B cell (primary cell): ENCODE measurements around the gene SPEN. TPM values are rescaled to one million over a fixed set of nuclear protein-coding genes. Genes with fewer than 3 reads are reported as not detected.

Experiments used
- ATAC-seq: fragments of 200-7000 bp; cut with Tn5 transposase; one replicate; pipeline ENCODE4 v1.10.0; 2021; ENCODE audit warnings: low read depth, mild to moderate bottlenecking, moderate number of reproducible peaks, moderate library complexity
- CTCF ChIA-PET: fragments of 350-600 bp; sonication (Branson Sonifier 250); formaldehyde crosslinking; loops from one replicate; lab custom pipeline; 2021; ENCODE audit warnings: antibody characterized with exemption, inconsistent platforms; lab: Charles Lee
- POLR2A ChIA-PET: fragments of 350-600 bp; sonication (Branson Sonifier 250); formaldehyde crosslinking; loops from one replicate; lab custom pipeline; 2021; ENCODE audit warnings: antibody characterized with exemption; lab: Charles Lee
- DNase-seq: peaks from one replicate; pipeline ENCODE4 v3.0.0; 2013
- H2AFZ ChIP-seq: 2 replicates; pipeline ENCODE4 v1.6.1; 2012; ENCODE audit warnings: mild to moderate bottlenecking, low read depth, low read length; ENCODE audit not compliant: insufficient read depth, poor library complexity, severe bottlenecking
- H3K27ac ChIP-seq, 2 donors: 1 replicate in 1 of 2; 2 replicates in 1 of 2; pipeline ENCODE4 v1.5.1; 2012 to 2013; ENCODE audit warnings: low read length in 2 of 2, mild to moderate bottlenecking in 2 of 2, moderate library complexity in 1 of 2
- H3K27me3 ChIP-seq, 4 experiments: fragments of 200-600 bp in 1 of 4; sonication (generic) in 1 of 4; replicated peaks in 1 of 4; 1 replicate in 2 of 4; 2 replicates in 2 of 4; pipeline versions ENCODE4 v1.6.1 to v1.7.0; 2013 to 2016; ENCODE audit warnings: low read length in 3 of 4, mild to moderate bottlenecking in 2 of 4, mixed read lengths in 1 of 4, moderate library complexity in 1 of 4; ENCODE audit not compliant: insufficient read depth in 4 of 4, control insufficient read depth in 3 of 4; ENCODE audit errors: control extremely low read depth in 1 of 4
- H3K36me3 ChIP-seq, 2 experiments: replicated peaks in 1 of 2; 1 replicate in 1 of 2; 2 replicates in 1 of 2; pipeline versions ENCODE4 v1.6.1 to v1.7.1; 2013; ENCODE audit warnings: low read length in 1 of 2; ENCODE audit not compliant: insufficient read depth in 2 of 2, control insufficient read depth in 1 of 2; ENCODE audit errors: control extremely low read depth in 1 of 2, extremely low read depth in 1 of 2
- H3K4me1 ChIP-seq, 2 donors: fragments of 200-600 bp in 1 of 2; sonication (generic) in 1 of 2; 1 replicate in 1 of 2; 2 replicates in 1 of 2; pipeline versions ENCODE4 v1.5.1 to v1.6.1; 2013 to 2017; ENCODE audit warnings: low read length in 2 of 2; ENCODE audit not compliant: control insufficient read depth in 2 of 2, insufficient read depth in 2 of 2
- H3K4me2 ChIP-seq: replicated peaks from 2 replicates; pipeline ENCODE3; 2012; ENCODE audit warnings: mild to moderate bottlenecking, low read depth, low read length; ENCODE audit not compliant: poor library complexity, severe bottlenecking
- H3K4me3 ChIP-seq, 5 experiments: fragments of 200-600 bp in 1 of 5; sonication (generic) in 1 of 5; 1 replicate in 3 of 5; 2 replicates in 2 of 5; pipeline versions ENCODE4 v1.5.1 to v1.7.0; 2011 to 2016; ENCODE audit warnings: low read length in 4 of 5, mild to moderate bottlenecking in 4 of 5, low read depth in 2 of 5, control low read depth in 1 of 5, moderate library complexity in 1 of 5; ENCODE audit not compliant: insufficient read depth in 1 of 5; ENCODE audit errors: control extremely low read depth in 1 of 5, extremely low read depth in 1 of 5
- H3K79me2 ChIP-seq: fragments of 200-600 bp; sonication (generic); one replicate; pipeline ENCODE4 v1.6.0; 2016; ENCODE audit warnings: low read length; ENCODE audit not compliant: control insufficient read depth, insufficient read depth
- H3K9ac ChIP-seq: fragments of 200-600 bp; sonication (generic); 2 replicates; pipeline ENCODE4 v1.6.1; 2017; ENCODE audit warnings: mild to moderate bottlenecking, low read length, moderate library complexity
- H3K9me3 ChIP-seq, 3 donors: one replicate each; pipeline versions ENCODE4 v1.6.1 to v1.7.1; 2013; ENCODE audit warnings: low read length in 2 of 3; ENCODE audit not compliant: control insufficient read depth in 2 of 3, insufficient read depth in 1 of 3; ENCODE audit errors: control extremely low read depth in 1 of 3
- H4K20me1 ChIP-seq: 2 replicates; pipeline ENCODE4 v1.6.0; 2012; ENCODE audit warnings: mild to moderate bottlenecking, low read length; ENCODE audit not compliant: insufficient read depth, control insufficient read depth, poor library complexity, severe bottlenecking
- H3K27ac Mint-ChIP-seq: one replicate; pipeline ENCODE4 v1.8.0; 2021; ENCODE audit warnings: mixed read lengths
- H3K27me3 Mint-ChIP-seq: one replicate; pipeline ENCODE4 v1.8.0; 2021; ENCODE audit warnings: mixed read lengths
- H3K4me1 Mint-ChIP-seq: one replicate; pipeline ENCODE4 v1.8.0; 2021; ENCODE audit warnings: mixed read lengths
- H3K4me3 Mint-ChIP-seq: one replicate; pipeline ENCODE4 v1.8.0; 2021; ENCODE audit warnings: mixed read lengths
- H3K9me3 Mint-ChIP-seq: one replicate; pipeline ENCODE4 v1.8.0; 2022; ENCODE audit warnings: mixed read lengths; ENCODE audit not compliant: insufficient read depth
- EZH2 ChIP-seq: IDR thresholded peaks from 2 replicates; pipeline ENCODE4 v1.6.1; 2012; ENCODE audit warnings: borderline replicate concordance, low read depth, mild to moderate bottlenecking, moderate library complexity, low read length; ENCODE audit not compliant: insufficient read depth, poor library complexity, severe bottlenecking
- WGBS: methylation state at CpG from one replicate; pipeline ENCODE4 v1.1.5; 2013; ENCODE audit warnings: missing lambda C conversion rate; ENCODE audit not compliant: insufficient coverage; 5-methylcytosine and 5-hydroxymethylcytosine counted together
- intact Hi-C: fragments of 100-400 bp; cut with micrococcal nuclease; formaldehyde crosslinking; loops from one replicate; pipeline ENCODE4 v1.10.0; 2022
- polyA plus RNA-seq: library from polyadenylated mRNA; depleted of rRNA; stranded (reverse); fragments of >200 nt; gene quantifications from 2 replicates; pipeline ENCODE4 v1.2.3, GENCODE V29; 2012
- total RNA-seq, 2 donors: library from RNA; stranded (reverse); fragments of 120-200 nt in 1 of 2; gene quantifications; 1 replicate in 1 of 2; 2 replicates in 1 of 2; pipeline versions ENCODE4 v1.2.3 to v1.2.4, GENCODE V29; 2013 to 2022
- TF ChIP-seq, protein P1 (sequence below): fragments of 200-600 bp; IDR thresholded peaks from one replicate; pipeline ENCODE4 v1.8.0; 2022; ENCODE audit warnings: antibody characterized with exemption, mild to moderate bottlenecking

The SPEN gene
- total and polyA plus RNA-seq, 2 donors (not counting 1 experiment from before 2014, with no cell fraction given) = 29.1 to 126 TPM

DNA sequence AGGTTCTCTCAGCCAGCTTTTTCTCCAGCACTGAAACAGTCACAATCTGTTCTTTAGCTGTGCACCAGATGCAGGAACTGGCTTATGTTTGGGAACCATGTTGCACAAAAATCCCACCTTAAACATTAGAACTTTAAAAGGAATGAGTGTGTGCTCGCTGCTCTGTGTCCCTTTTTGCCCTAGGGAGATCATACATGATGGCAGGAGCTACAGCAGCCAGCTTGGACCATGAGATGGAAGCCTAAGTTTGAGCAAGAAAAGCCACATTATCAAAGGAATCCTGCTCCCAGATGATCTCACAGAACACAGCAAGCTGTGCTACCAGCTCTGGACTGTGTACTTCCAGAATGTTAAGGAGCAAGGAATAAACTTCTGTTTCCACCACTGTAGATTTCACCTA lies 124.9 kb downstream of the SPEN start:
- no peaks in the 10 kb centered on the region for H3K9me3 Mint-ChIP-seq
- Histone ChIP-seq H3K4me1 (peaks cover 30 to 42% of the 10 kb centered on the region in 2 donors), H3K9me3 (peaks cover 0 to 4% (median 0%) of the 10 kb centered on the region in 3 donors), H3K4me3 (no peak overlapping the region), H3K79me2 (peaks cover 94% of the 10 kb centered on the region), H3K36me3 (peaks cover 2 to 41% of the 10 kb centered on the region in 2 experiments), H4K20me1 (no peaks in the 10 kb centered on the region), H3K27me3 (no peaks in the 10 kb centered on the region), H2AFZ (no peak overlapping the region), H3K9ac (no peak overlapping the region), H3K27ac (no peak overlapping the region), H3K4me2 (no peak overlapping the region)
- peaks cover 46% of the 10 kb centered on the region for H3K4me1 Mint-ChIP-seq
- DNase-seq = no peak
- ATAC-seq = no peak
- ChIA-PET POLR2A (no interaction called here), CTCF (no interaction called here)
- H3K27me3 Mint-ChIP-seq = no peaks in the 10 kb centered on the region
- no peak overlapping the region for H3K4me3 Mint-ChIP-seq
- no CpG with 5 or more reads among the region's 1 CpG for WGBS
- intact Hi-C loops = loop anchor here (10.0 kb wide), 1 partner anchor 392 kb away; the partner anchor contains the start of gene SZRD1
- TF ChIP-seq, protein P1, sequence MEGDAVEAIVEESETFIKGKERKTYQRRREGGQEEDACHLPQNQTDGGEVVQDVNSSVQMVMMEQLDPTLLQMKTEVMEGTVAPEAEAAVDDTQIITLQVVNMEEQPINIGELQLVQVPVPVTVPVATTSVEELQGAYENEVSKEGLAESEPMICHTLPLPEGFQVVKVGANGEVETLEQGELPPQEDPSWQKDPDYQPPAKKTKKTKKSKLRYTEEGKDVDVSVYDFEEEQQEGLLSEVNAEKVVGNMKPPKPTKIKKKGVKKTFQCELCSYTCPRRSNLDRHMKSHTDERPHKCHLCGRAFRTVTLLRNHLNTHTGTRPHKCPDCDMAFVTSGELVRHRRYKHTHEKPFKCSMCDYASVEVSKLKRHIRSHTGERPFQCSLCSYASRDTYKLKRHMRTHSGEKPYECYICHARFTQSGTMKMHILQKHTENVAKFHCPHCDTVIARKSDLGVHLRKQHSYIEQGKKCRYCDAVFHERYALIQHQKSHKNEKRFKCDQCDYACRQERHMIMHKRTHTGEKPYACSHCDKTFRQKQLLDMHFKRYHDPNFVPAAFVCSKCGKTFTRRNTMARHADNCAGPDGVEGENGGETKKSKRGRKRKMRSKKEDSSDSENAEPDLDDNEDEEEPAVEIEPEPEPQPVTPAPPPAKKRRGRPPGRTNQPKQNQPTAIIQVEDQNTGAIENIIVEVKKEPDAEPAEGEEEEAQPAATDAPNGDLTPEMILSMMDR = no peak
- TF ChIP-seq EZH2 = no peak
- no peak overlapping the region for H3K27ac Mint-ChIP-seq

DNA sequence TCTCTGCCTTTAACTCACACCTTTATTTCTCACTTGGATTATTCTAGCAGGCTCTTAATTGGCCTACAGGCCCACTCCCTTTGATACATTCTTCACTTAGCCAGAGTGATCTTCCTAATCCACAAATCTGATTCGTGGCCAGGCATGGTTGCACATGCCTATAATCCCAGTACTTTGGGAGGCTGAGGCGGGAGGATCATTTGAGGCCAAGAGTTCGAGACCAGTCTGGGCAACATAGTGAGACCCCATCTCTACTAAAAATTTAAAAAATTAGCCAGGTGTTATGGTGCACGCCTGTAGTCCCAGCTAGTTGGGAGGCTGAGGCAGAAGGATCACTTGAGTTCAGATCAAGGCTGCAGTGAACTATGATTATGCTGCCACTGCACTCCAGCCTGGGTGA lies 126.3 kb downstream of the SPEN start:
- Histone ChIP-seq H2AFZ (no peak overlapping the region), H3K4me2 (no peak overlapping the region), H3K9ac (no peak overlapping the region), H3K36me3 (peaks cover 2 to 38% of the 10 kb centered on the region in 2 experiments), H3K4me1 (peaks cover 20 to 33% of the 10 kb centered on the region in 2 donors), H3K27me3 (no peaks in the 10 kb centered on the region), H3K9me3 (peaks cover 0 to 4% (median 0%) of the 10 kb centered on the region in 3 donors), H3K79me2 (peaks cover 83% of the 10 kb centered on the region), H3K4me3 (no peak overlapping the region), H3K27ac (peak overlapping the region in 1 of 2 donors; percentile 86), H4K20me1 (no peaks in the 10 kb centered on the region)
- no peak for ATAC-seq
- no peak for DNase-seq
- Mint-ChIP-seq H3K27ac (peak overlapping the region; percentile 17), H3K4me3 (peak overlapping the region; percentile 29), H3K9me3 (no peaks in the 10 kb centered on the region), H3K4me1 (peaks cover 35% of the 10 kb centered on the region), H3K27me3 (no peaks in the 10 kb centered on the region)
- TF ChIP-seq, protein P1 = no peak
- TF ChIP-seq EZH2 = no peak
- 100% methylated on average over 2 of the region's 4 CpGs for WGBS
- ChIA-PET CTCF (interaction anchor here (0.8 to 3.2 kb wide), 3 partner anchors 10 to 734 kb away, joined by 3 to 24 read pairs (median 7); no protein-coding TSS in a partner anchor), POLR2A (interaction anchor here (0.6 kb wide), 2 partner anchors 130 to 158 kb away, joined by 4 to 6 read pairs; no protein-coding TSS in a partner anchor)
- intact Hi-C loops = loop anchor here (2.0 to 10.0 kb wide), 2 partner anchors 139 to 391 kb away; partner anchors contain the start of gene SZRD1
